A673 (cell line): ENCODE measurements around the gene CSHL1. TPM values are rescaled to one million over a fixed set of nuclear protein-coding genes. Genes with fewer than 3 reads are reported as not detected.
"Not testable (repeated sequence)": the region's sequence is repeated elsewhere in the genome, so short reads cannot be mapped to it uniquely, and the experiment has no call there.

Experiments
- BruUV-seq: library from RNA; stranded (reverse); fragments of 400-500 nt; replicated peaks from 2 replicates; lab custom pipeline; 2021; lab: Mats Ljungman, UMichigan
- CTCF ChIA-PET: fragments of 300-600 bp; sonication (Branson Sonifier 250); formaldehyde crosslinking; loops from one replicate; lab custom pipeline; 2022; ENCODE audit warnings: antibody characterized with exemption; lab: Charles Lee
- POLR2A ChIA-PET: fragments of 300-600 bp; sonication (Branson Sonifier 250); formaldehyde crosslinking; loops from one replicate; lab custom pipeline; 2022; ENCODE audit warnings: antibody characterized with exemption; ENCODE audit not compliant: low non-redundant PET; lab: Charles Lee
- DNase-seq: peaks from one replicate; pipeline ENCODE4 v3.0.0-alpha.2; 2015; ENCODE audit warnings: low spot score
- H3K27ac ChIP-seq: fragments of 200-600 bp; sonication (generic); 2 replicates; pipeline ENCODE4 v1.5.1; 2016; ENCODE audit warnings: mixed run types, low read depth, mild to moderate bottlenecking, mixed read lengths, antibody characterized with exemption, low read length; ENCODE audit not compliant: poor library complexity, severe bottlenecking
- H3K27me3 ChIP-seq: fragments of 200-600 bp; sonication (generic); replicated peaks from 2 replicates; pipeline ENCODE4 v1.6.1; 2017; ENCODE audit warnings: mixed run types, low read depth, mild to moderate bottlenecking, mixed read lengths, antibody characterized with exemption, low read length; ENCODE audit not compliant: insufficient read depth, poor library complexity
- H3K36me3 ChIP-seq: fragments of 200-600 bp; sonication (generic); 2 replicates; pipeline ENCODE4 v1.6.1; 2016; ENCODE audit warnings: mixed run types, mild to moderate bottlenecking, mixed read lengths, antibody characterized with exemption, low read length; ENCODE audit not compliant: insufficient read depth, poor library complexity, severe bottlenecking
- H3K4me1 ChIP-seq: fragments of 200-600 bp; sonication (generic); 2 replicates; pipeline ENCODE4 v1.6.1; 2017; ENCODE audit warnings: mixed run types, mild to moderate bottlenecking, mixed read lengths, antibody characterized with exemption, low read length; ENCODE audit not compliant: insufficient read depth, poor library complexity, severe bottlenecking
- H3K4me3 ChIP-seq: fragments of 200-600 bp; sonication (generic); 2 replicates; pipeline ENCODE4 v1.5.1; 2016; ENCODE audit warnings: low read depth, mixed run types, mild to moderate bottlenecking, mixed read lengths, low read length; ENCODE audit not compliant: poor library complexity, severe bottlenecking
- H3K9me3 ChIP-seq: fragments of 200-600 bp; sonication (generic); 2 replicates; pipeline ENCODE4 v1.6.1; 2016; ENCODE audit warnings: mixed run types, low read depth, mild to moderate bottlenecking, mixed read lengths, antibody characterized with exemption, low read length; ENCODE audit not compliant: poor library complexity, severe bottlenecking
- EZH2 ChIP-seq: fragments of 200-600 bp; sonication (generic); IDR thresholded peaks from 2 replicates; pipeline ENCODE4 v1.6.1; 2017; ENCODE audit warnings: borderline replicate concordance, low read depth, mild to moderate bottlenecking, mixed read lengths, antibody characterized with exemption, low read length; ENCODE audit not compliant: poor library complexity, severe bottlenecking
- intact Hi-C: fragments of 100-400 bp; cut with micrococcal nuclease; formaldehyde crosslinking; loops from one replicate; pipeline ENCODE4 v1.10.0; 2022; ENCODE audit not compliant: unreplicated experiment
- total RNA-seq: library from RNA; stranded (reverse); gene quantifications from 2 replicates; pipeline ENCODE4 v1.2.3, GENCODE V29; 2021

CSHL1 gene
- total RNA-seq, 1 experiment from 2014 or later: not detected

DNA sequence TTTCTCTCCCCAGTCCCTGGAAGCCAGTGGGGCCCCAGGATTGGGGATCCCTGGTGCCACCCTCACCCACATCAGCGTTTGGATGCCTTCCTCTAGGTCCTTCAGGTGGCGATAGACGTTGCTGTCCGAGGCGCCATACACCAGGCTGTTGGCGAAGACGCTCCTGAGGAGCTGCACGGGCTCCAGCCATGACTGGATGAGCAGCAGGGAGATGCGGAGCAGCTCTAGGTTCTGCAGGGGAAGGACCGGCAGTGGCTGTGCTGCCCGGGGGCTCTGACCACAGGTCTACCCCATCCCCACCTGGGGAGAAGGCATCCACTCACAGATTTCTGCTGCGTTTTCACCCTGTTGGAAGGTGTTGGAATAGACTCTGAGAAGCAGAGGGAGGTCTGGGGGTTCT lies 30.4 kb downstream of the CSHL1 start:
- no peak for DNase-seq
- no TSS peak for BruUV-seq
- Histone ChIP-seq H3K4me3 (no peak overlapping the region), H3K27me3 (no peaks in the 10 kb centered on the region), H3K27ac (no peak overlapping the region), H3K9me3 (no peaks in the 10 kb centered on the region), H3K36me3 (no peaks in the 10 kb centered on the region), H3K4me1 (no peaks in the 10 kb centered on the region)
- POLR2A ChIA-PET: no interaction called here
- no peak for TF ChIP-seq EZH2
- CTCF ChIA-PET: interaction anchor here (0.7 kb wide), 1 partner anchor 22 kb away, joined by 3 read pairs; no protein-coding TSS in a partner anchor
- intact Hi-C loops: no loop called here

DNA sequence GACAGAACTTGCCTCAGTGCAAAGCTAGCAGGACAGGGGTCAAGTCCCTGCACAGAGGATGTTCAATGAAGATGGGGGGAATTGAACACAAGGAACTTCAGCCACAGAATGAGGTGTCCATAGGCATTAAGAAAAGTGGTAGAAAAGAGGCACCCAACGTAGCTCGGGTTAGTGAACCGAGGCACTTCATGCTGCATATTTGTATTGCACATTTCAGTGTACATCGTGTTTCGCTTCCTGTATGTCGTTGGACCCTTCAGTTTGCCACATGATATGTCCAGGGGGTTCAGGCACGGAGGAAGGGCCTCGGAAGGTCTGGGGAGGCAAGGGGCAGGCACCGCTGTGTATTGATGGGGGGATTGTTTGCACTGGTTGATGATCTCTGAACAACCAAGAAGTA lies 32.6 kb downstream of the CSHL1 start:
- H3K4me1 ChIP-seq, H3K9me3 ChIP-seq, H3K27me3 ChIP-seq, DNase-seq, H3K4me3 ChIP-seq, H3K27ac ChIP-seq, BruUV-seq, CTCF ChIA-PET, POLR2A ChIA-PET, H3K36me3 ChIP-seq, intact Hi-C loops: not testable (repeated sequence)

DNA sequence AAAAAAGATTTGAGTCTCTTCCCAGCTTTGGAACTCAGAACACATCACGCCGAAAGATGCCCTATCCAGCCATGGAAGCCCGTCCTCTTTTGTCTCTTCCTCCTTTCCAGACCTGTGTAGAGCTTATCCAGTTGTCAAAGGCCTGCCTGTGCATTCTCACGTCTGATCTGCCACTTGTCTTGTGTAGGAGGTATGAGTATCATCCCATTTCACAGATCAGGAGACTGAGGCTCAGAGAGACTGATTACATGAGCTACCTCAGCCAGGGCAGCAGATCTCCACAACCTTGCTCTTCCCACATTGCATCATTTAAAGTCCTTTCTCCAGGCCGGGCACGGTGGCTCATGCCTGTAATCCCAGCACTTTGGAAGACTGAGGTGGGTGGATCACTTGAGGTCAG lies 36.4 kb downstream of the CSHL1 start:
- BruUV-seq, H3K9me3 ChIP-seq, intact Hi-C loops, H3K36me3 ChIP-seq, POLR2A ChIA-PET, H3K4me1 ChIP-seq, H3K27ac ChIP-seq, H3K4me3 ChIP-seq, DNase-seq, H3K27me3 ChIP-seq: not testable (repeated sequence)
- CTCF ChIA-PET: interaction anchor here (0.6 kb wide), 1 partner anchor 8 kb away, joined by 3 read pairs; no protein-coding TSS in a partner anchor

DNA sequence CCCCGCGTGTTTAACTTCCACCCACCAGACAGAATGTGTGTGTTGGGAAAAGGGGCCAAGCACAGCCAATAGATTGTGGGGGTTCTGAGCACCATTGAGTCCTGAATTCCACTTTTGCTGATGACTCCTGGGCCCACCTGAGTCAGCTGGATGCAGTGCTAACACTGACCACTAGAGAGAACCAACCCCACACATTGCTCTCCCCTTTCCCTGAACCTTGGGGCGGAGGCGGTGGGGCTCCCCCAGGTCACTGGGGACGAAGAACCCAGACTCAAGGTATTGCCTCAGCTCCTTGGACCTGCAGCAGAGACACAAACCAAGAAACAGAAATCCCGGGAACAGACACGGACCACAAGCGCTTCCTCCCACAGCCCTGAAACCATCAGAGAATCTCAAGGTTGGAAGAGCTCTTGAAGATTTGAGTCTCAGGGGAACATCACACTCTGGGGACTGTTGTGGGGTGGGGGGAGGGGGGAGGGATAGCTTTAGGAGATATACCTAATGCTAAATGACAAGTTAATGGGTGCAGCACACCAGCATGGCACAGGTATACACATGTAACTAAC lies 36.9 kb downstream of the CSHL1 start:
- H3K27me3 ChIP-seq, intact Hi-C loops, H3K9me3 ChIP-seq, BruUV-seq, H3K36me3 ChIP-seq, H3K4me3 ChIP-seq, POLR2A ChIA-PET, H3K27ac ChIP-seq, H3K4me1 ChIP-seq, DNase-seq: not testable (repeated sequence)
- CTCF ChIA-PET: interaction anchor here (0.6 kb wide), 1 partner anchor 8 kb away, joined by 3 read pairs; no protein-coding TSS in a partner anchor

DNA sequence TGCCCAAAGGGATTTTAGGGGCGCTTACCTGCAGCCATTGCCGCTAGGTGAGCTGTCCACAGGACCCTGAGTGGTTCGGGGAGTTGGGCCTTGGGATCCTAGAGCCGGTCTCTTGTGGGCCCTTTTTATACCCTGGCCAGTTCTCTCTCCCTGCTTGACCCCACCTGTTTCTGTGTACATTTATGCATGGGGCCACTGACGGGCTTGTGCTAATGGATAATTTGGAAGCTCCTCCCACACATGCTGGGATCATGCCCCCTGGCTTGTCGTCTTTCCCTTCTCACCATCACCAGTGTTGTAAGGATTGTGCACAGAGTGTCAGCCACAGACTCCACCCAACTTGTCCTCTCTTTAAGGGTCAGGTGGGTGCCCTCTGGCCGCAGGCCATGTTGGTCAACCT lies 37.5 kb downstream of the CSHL1 start, which contains the start of gene CSH2:
CSH2 (minus strand) TSS at position 101 of the 400 bp plus-strand sequence; CDS start at position 38, 63 bp downstream.
- POLR2A ChIA-PET, H3K9me3 ChIP-seq, CTCF ChIA-PET, DNase-seq, H3K27ac ChIP-seq, H3K27me3 ChIP-seq, BruUV-seq, H3K4me3 ChIP-seq, H3K36me3 ChIP-seq, intact Hi-C loops, H3K4me1 ChIP-seq: not testable (repeated sequence)

DNA sequence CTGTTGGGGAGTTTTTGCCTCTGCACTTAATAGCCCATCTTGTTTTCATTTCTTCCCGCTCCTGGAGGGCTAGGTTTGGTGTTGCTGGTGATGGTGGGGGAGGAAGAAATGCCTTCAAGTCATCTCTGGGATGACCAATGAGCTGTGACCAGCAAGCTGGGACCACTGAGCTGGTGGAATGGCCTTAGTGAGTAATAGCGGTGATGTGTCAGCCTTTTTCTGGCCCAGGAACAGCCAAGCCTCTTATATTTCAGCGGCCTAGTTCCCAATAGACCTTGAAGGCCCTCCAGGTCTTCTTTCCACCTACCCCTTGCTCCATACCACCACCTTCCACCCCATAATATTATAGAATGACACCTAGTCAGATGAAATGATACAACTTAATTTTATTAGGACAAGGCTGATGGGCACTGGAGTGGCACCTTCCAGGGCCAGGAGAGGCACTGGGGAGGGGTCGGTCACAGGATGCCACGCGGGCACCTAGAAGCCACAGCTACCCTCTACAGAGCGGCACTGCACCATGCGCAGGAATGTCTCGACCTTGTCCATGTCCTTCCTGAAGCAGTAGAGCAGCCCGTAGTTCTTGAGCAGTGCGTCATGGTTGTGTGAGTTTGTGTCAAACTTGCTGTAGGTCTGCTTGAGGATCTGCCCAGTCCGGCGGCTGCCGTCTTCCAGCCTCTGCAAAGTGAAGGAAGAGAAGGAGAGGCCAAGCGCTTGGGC lies 39.3 kb downstream of the CSHL1 start:
- CTCF ChIA-PET, H3K27me3 ChIP-seq, H3K27ac ChIP-seq, POLR2A ChIA-PET, H3K4me1 ChIP-seq, BruUV-seq, H3K36me3 ChIP-seq, H3K9me3 ChIP-seq, DNase-seq, intact Hi-C loops, H3K4me3 ChIP-seq: not testable (repeated sequence)

DNA sequence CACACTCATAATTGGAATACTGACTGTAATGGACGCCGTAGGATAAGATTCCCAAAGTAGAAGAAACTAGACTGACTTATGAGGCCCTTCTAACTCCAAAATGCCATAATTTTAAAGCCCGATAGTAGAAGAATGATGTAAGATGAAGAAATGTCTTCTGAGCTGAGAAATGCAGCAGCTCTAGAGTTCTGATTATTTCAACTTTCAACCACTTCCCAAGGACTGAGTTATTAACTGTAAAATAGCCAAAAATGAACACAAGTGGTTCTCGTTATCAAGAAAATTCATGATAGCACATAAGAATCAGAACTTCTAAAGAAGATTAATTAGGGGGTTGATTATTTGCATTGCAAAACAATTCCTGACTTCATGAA lies 40.8 kb downstream of the CSHL1 start:
- H3K36me3 ChIP-seq, POLR2A ChIA-PET, H3K4me1 ChIP-seq, H3K27ac ChIP-seq, H3K27me3 ChIP-seq, DNase-seq, H3K9me3 ChIP-seq, intact Hi-C loops, H3K4me3 ChIP-seq, BruUV-seq: not testable (repeated sequence)
- CTCF ChIA-PET: interaction anchor here (0.6 to 0.7 kb wide), 2 partner anchors 10 to 445 kb away, joined by 3 to 5 read pairs; no protein-coding TSS in a partner anchor
